ENCODE measurements around the gene DLG3.
"Not testable (repeated sequence)": the region's sequence is repeated elsewhere in the genome, so short reads cannot be mapped to it uniquely, and the experiment has no call there.

Gene DLG3

DNA sequence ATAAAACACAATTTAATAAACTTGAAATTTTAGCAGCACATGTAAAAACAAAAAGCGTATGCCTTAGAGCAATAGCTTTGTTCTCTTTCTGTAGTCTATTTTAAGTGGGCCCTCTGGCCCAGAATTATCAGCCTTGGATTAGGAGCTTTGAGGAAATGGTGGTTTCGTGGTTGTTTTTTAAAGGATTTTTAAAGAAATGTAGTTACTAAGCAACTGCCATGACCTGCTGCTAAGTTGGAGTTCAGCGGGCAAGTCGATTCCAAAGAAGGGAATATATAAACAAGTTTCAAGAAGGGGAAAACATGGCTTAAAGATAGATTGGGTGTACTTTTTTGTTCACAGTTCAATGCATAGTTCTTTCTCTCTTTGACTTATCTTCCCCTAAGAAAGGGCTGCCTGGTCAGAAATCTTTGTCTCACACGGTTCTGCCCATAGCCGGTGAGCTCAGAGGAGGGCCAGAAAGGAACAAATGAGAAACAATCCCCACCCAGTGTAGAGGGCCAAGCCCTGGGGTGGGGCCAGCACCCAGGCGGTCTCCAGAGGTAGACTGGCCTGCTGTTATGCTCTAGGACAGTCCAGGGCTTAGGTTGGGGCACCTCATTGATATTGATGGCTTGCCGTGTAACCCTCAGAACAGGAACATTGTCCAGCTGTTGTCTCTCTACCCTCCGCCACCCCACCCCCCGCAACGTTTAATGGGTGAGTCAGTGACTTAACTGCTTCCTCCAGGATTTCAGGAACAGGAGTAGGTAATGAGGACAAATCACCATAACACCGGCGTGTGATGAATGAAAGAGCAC, 32.5 kb downstream of the DLG3 start:
- no peak for DNase-seq

GRCh38 chrX:70477734-70478075, 33.1 kb downstream of the DLG3 start:
- DNase-seq: no peak

- DNase-seq: no peak
Observed at GRCh38 chrX:70478526-70479245, 34.1 kb downstream of the DLG3 start.

DNA sequence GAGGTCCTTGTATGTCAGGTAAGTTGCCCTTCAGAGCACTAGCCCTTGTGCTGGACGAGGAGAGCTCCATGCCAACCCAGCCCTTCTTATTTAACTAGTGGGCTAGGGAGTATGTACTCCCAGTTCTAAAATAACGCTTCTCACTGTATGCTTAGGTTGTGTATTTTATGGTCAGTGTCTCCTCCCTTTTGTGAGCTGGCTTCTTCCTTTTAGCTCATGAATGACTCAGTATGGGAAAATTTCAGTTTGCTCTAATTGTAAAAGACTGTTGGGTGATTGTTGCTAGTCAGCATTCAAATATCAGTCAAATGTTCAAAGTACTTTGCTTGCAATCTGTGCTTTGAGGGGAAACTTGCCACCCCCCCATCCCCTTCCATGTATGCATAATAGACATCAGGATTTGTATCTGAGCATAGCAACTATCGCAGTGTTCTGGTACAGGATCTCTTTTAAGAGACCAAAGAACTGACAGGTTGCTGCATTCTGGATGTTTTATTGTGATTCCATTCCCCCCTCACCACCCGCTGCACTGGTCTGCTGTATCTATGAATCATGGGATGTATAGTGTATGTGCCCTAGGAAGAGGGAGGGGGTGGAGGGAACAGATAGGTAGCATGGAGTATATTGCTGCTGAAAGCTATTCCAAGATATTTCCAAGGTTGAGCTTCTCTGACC, 34.7 kb downstream of the DLG3 start:
- DNase-seq: no peak

GRCh38 chrX:70479922-70480659, 35.5 kb downstream of the DLG3 start:
- DNase-seq: no peak

DNA sequence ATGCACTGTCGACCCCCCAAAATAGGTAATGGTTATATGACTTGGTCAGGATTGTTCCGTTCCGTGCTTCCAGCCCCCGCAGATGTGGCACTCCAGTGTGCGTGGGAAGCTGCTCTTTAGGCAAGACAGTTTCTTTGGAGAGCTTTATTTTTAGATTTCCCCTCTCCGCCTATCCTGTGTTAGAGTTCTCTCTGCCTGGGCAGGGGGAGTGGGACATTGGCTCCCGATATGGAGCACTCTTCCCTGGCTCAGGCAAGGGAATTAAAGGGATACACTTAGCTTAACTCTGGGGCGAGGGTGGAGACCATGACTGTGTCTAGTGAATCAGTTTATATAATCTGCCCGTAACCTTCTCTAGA, 36.0 kb downstream of the DLG3 start:
- DNase-seq: no peak

DNA sequence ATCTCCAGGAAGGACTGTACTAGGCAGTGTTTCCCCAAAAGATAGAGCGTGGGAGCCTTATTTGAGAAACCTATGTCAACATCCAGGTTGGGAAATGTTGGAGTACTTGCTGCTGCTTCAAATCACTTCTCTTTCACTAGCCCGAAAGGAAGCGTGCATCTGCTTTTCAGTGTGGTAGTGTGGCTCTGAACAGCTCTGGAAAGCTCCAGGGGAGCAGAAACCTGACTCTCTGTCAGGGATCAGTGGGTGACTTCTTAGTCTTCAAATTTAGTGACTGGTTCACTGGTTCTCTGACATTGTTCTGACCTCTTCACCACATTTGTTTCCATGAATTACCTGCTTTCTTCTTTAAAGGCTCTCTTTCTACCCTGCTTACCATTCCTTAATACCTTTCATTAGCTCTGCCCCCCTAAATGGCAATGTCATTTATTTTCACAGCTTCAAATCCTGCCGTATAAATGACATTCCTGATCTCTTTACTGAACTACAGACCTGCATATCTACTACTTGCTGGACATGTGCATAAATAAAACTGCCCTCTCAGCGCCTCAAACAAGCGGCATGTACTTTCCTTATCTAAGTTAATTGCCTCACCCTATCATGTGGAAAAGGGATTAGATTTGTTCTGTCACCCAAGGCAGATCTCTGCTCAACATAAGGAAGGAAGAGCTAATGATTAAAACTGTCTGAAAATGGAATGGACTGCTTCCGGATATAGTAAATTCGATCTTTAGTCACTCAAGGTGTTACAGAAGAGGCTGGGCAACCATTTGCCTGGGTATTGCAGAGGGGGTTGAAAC, 37.0 kb downstream of the DLG3 start:
- DNase-seq: no peak

GRCh38 chrX:70482300-70482699, 37.7 kb downstream of the DLG3 start:
- DNase-seq: no peak

DNA sequence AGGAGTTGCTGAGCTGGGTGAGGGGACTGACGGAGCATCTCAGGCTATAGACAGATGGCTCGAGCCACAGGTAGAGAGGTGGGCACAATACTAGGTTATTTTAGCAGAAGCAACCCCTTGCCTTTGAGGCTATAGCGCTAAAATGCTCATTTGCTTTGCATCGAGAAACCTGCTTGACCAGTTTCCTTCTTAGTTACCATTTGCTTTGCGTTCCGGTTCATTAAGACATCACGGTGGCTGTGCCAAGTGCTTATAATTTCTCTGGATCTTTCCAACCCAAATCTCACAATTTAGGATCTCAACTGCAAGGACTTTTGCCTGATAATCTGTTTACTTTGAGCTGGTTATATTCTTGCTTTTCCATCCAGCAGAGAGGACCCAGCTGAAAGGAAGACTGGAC, 40.8 kb downstream of the DLG3 start:
- no peak for DNase-seq

- no peak for DNase-seq
Observed at GRCh38 chrX:70488856-70489255, 44.2 kb downstream of the DLG3 start.

- DNase-seq: no peak
Observed at GRCh38 chrX:70494441-70494840, 49.8 kb downstream of the DLG3 start.

DNA sequence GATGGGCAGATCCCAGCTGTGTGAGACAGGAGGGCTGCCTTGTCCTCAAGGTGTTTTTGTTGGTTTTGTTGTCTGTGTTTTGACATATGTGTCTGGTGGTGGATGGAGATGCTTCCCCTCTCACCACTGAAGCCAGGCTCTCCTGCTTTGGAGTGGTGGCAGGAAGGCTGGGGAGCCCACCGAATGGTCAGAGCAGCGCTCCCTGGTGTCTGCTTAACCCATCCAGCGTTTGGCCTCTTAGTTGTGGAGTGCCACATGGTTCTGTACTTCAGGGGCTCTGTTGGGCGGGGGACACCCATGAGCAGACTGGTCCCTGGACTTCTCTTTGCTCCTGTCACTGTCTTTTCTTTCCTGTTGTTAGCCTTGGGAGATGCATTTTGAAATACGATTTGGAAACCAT, 51.9 kb downstream of the DLG3 start:
- DNase-seq: no peak

GRCh38 chrX:70497026-70497425, 52.4 kb downstream of the DLG3 start:
- no peak for DNase-seq

DNA sequence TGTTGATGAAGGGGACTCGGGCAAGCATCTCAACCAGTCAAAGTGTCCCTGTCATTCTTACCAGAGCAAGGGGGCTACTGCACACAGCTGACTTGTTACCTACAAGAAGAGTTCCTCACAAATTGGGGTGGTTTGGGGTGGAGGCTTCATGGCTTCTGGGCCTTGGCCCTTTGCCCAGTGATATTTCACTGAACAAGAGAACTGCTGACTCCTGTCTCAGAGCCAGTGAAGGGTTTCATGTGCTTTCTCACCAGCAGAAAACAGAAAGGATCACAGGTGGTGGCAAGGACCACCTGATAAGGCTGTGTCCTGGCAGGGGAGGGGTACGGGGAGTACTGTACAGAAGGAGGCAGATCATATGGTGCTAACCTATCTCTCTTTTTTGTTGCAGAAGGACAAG, 53.5 kb downstream of the DLG3 start:
- no peak for DNase-seq

DNA sequence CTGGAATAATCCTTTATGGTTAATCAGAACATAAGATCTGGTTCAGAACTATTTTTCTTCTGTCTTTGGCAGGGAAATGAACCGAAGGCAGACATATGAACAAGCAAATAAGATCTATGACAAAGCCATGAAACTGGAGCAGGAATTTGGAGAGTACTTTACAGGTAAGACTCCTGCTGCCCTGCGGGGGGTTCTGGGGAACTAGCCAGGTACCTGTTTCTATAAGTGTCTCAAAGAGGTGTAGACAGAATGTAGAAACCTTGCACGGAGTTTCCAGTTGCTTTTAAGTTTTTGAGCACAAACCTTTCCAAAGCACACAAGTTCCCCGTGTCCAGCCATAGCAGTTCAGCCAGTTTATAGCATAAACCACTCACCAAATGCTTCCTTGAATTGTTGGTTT, 56.2 kb downstream of the DLG3 start:
- DNase-seq: no peak

DNA sequence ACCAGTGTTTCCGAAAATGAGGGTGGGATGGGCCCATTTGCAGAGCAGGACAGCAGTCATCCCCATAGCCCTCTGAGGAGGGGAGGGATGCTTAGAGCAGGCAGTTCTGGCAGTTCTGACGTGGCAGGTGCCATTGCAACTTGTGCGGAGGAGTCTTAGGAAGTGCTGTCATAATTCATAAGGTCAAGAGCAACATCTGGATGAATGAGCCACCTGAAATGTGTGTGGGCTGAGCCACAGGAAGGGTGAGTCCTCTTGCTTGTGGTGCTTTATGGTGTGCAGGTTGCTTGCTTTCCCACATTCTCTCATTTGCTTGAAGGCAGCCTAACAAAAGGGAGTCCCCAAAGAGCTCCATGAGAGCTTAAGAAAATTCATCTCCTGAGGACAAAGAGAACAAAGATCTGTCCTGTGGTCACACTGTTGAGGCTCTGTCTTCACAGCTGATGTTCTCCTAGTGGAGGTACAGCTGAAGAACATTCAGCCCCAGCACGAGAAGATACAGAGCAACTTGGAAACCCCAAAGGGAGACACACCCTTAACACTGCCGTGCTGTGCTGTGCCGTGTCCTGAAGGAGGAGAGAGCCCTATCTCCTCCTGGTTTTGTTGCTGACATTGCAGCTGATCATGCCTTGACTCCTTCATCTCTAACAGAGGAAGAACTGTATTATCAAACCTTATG, 60.3 kb downstream of the DLG3 start:
- no peak for DNase-seq

- no peak for DNase-seq
Observed at GRCh38 chrX:70505451-70505841, 60.8 kb downstream of the DLG3 start.

DNA sequence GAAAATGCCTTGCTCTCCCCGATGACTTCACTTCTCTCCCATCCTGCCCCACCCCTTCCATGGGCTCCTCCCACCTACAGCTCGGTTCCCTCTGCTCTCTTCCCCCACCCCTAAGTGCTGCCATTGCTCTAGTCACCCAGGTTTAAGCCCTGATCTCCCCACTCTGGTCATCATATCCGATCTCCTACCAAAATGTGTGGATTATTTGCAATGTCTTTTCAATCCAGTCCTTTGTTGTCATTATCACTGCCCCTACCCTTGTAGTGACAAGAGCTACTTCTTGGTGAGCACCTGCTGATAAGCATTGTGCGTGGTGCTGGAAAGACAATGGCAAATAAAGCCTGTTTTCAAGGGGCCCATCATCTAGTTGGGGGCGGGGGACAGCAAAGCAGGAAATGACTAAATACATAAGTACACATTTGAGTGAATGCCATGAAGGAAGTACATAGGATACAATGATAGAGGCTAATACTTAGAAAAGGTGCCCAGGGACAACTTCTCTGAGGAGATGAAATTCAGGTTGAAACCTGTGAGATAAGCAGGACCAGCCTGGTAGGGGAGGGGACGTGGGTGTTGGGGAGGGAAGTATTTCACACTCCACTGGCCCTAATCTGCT, 63.8 kb downstream of the DLG3 start:
- no peak for DNase-seq

GRCh38 chrX:70509078-70509477, 64.4 kb downstream of the DLG3 start:
- DNase-seq: no peak

- not testable (repeated sequence) for DNase-seq
Observed at GRCh38 chrX:70515270-70515669, 70.6 kb downstream of the DLG3 start.

DNA sequence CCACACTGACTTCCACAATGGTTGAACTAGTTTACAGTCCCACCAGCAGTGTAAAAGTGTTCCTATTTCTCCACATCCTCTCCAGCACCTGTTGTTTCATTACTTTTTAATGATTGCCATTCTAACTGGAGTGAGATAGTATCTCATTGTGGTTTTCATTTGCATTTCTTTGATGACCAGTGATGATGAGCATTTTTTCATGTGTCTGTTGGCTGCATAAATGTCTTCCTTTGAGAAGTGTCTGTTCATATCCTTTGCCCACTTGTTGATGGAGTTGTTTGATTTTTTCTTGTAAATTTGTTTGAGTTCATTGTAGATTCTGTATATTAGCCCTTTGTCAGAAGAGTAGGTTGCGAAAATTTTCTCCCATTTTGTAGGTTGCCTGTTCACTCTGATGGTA, 71.1 kb downstream of the DLG3 start:
- DNase-seq: not testable (repeated sequence)

GRCh38 chrX:70525733-70526132, 81.1 kb downstream of the DLG3 start:
- no peak for DNase-seq

All from activated gamma-delta T cell treated with Interleukin-2 at 50 U/mL for 16 hours (primary cell).